Measurements from ENCODE around the gene ZNF384.
"Not testable (repeated sequence)": the region's sequence is repeated elsewhere in the genome, so short reads cannot be mapped to it uniquely, and the experiment has no call there.

The ZNF384 gene

DNA sequence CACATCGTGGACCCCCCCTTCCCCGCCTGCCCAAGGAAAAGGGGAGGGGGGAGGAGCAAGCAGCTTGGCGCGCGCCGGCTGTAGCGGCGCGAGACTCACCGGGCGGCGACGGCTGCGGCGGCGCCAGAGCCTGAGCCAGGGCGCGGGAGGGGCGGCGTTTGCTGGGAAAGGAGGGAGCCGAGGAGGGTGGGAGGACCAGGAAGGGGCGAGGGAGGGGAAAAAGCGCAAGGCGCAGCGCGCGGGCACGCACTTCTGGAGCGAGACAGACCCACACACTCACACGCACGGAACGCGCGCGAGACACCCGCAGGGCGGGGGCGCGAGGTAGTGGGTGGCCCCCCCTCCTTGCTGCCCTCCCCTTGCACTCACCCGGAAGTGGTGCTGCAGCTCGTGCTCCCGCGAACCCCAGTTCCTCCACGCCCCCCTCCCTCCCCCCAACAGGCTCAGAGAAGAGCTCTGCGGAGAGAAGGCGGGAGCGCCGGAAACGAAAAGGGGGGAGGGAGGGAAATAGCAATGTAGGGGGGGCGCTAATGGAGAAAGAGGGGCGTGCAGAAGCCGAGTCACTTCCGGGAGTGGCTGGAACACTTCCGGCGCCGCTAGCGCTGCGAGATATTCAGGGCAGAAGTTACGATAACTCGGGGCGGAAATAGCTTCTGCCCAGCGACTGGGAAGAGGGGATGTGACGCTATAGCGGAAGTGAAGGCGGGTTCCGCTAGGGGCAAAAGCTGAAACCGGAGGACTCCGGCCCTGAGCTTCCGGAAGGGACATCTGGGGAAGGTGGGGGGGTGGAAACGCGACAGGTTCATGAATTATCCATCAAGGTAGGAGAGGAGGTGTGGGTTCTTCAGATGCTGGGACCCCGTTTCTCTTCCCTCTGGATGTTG is at the start of gene ZNF384:
TSS of gene ZNF384 (minus strand) at position 377 of the 884 bp plus-strand sequence. CDS start 9,855 bp downstream, outside the sequence.
- DNase-seq (ENCODE audit: low spot score), result peak; percentile 93

DNA sequence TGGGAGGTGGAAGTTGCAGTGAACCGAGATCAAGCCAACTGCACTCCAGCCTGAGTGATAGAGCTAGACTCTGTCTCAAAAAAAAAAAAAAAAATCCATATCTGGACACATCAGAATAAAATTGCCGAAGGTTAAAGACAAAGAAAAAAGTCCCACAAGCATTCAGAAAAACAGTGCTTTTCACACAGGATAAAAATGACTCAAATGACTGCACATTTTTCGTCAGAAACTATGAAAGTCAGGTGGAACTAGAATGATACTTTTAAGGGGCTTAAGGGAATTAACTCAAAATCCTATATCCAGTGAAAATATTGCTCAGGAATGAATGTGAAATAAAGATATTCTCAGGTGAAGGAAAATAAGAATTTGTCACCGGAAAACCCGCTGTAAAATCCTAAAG is 47.6 kb upstream of the ZNF384 start:
- no peak for DNase-seq (ENCODE audit: low spot score)

DNA sequence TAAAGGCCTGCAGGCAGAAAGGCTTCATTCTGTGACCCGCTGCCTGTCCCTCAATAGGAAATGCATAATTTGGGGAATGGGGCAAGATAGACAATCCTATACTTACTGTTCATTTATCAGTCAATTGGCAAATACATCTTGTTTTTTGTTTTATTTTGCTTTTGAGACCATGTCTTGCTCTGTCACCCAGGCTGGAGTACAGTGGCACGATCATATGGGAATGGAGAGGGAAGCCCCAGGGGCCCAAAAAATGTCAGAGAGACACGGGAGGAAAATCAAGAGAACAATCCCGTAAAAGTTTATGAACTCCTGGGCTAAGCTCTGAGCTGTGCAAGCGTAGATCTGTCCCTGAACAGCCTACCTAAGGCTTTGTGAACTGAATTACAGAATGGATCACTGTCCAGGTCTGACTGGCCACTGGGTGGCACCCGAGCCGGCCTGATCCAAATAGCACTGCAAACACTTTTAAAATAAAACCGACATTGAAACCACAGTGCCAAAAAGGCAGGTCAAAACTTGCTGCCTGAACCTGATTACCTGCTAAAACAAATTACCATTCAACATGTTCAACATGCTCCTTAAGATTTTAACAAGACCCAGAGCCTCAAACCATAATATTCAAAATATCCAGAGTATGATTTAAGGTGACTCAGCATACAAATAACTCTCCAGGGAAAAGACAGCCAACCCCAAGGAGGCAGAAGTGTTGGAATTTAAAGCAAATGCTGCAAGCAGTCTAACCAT is 46.4 kb upstream of the ZNF384 start:
- peak; percentile 73 for DNase-seq (ENCODE audit: low spot score)

DNA sequence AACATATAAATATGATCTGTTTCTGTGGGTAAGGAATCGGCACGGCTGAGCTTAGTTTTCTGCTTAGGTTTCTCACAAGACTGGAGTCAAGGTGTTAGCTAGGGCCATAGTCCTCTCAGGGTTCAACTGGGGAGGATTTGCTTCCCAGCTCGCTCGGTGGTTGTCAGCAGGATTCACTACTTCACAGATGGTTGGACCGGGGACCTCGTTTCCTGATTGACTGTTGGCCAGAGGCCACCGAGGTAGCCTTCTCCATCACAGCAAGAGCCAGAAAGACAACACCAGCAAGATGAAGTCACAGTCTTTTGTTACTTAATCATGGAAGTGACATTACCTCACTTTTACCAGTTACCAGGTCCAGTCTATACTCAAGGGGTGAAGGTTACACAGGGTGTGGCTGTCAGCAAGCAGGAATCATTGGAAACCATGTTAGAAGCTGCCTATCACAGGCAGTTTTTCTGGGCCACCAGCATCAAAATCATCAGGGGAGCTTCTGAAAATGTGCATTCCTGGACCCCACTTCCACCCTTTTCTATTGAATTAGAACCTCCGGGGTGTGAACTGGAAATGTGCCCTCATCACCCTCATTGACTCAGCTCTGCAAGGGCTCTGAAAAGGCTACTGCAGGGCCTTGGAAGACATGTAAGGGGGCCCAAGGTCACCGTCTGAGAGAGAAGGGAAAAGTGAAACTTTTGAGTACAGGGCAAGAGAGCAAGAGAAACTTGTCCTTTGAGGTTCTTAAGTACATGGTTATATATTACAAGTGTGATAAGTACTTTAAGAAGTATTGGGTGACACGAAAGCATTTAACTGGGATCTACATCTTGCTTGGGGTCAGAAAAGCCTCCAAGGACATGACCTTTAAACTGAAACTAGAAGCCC is 45.6 kb upstream of the ZNF384 start:
- no peak for DNase-seq (ENCODE audit: low spot score)

DNA sequence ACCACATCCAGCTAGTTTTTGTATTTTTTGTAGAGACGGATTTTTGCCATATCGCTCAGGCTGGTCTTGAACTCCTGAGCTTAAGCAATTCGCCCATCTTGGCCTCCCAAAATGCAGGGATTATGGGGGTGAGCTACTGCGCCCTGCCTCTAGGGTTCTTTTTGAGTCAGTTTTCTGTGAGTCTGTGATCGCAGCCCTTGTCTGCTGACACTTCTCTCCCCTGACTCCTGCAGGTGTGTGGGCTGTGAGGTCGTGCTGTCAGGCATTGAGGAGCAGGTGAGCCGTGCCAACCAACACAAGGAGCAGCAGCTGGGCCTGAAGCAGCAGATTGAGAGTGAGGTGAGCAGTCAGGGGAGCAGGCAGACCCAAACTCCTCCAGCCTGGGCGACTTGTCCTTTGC is 41.0 kb upstream of the ZNF384 start:
- DNase-seq (ENCODE audit: low spot score), result no peak

DNA sequence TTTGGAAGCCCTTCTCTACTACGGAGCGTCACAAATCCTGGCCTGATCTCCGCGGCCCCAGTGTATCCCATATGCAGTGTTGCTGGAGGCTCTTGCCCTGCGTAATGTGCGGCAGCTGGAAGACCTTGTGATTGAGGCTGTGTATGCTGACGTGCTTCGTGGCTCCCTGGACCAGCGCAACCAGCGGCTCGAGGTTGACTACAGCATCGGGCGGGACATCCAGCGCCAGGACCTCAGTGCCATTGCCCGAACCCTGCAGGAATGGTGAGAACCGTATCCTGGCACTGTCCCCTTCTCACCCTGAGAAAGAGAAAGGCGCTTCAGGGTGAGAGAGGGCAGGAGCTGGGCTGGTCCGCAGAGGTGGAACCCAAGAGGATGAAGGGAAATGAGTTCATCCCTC is 40.0 kb upstream of the ZNF384 start:
- DNase-seq (ENCODE audit: low spot score), result no peak

DNA sequence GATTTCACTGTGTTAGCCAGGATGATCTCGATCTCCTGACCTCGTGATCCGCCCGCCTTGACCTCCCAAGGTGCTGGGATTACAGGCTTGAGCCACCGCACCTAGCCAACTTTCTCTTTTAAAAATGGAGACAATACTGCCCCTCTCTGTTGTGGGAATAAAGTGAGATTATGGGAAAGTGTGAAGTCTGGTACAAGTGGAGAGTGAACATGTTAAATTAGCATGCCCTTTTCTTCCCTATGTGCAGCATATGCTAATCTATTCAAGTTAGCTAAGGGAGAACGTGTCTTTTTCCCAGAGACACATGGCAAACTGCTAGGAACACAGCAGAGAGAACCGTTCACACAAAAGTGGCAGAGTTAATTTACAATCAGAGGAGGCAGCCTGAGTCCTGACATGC is 36.2 kb upstream of the ZNF384 start:
- no peak for DNase-seq (ENCODE audit: low spot score)

DNA sequence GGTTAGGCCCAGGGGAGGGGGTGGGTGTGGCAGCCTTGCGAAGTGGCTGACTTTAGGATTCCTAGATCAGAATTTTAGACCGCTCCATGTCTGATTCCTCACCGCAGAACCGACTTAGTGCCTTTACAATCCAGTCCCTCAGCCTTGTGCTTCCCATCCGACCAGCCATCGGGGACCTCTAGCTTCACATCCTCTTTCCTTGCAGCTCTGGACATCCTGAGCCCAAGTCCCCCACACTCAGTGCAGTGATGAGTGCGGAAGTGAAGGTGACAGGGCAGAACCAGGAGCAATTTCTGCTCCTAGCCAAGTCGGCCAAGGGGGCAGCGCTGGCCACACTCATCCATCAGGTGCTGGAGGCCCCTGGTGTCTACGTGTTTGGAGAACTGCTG is 35.2 kb upstream of the ZNF384 start:
- DNase-seq (ENCODE audit: low spot score), result peak; percentile 49

DNA sequence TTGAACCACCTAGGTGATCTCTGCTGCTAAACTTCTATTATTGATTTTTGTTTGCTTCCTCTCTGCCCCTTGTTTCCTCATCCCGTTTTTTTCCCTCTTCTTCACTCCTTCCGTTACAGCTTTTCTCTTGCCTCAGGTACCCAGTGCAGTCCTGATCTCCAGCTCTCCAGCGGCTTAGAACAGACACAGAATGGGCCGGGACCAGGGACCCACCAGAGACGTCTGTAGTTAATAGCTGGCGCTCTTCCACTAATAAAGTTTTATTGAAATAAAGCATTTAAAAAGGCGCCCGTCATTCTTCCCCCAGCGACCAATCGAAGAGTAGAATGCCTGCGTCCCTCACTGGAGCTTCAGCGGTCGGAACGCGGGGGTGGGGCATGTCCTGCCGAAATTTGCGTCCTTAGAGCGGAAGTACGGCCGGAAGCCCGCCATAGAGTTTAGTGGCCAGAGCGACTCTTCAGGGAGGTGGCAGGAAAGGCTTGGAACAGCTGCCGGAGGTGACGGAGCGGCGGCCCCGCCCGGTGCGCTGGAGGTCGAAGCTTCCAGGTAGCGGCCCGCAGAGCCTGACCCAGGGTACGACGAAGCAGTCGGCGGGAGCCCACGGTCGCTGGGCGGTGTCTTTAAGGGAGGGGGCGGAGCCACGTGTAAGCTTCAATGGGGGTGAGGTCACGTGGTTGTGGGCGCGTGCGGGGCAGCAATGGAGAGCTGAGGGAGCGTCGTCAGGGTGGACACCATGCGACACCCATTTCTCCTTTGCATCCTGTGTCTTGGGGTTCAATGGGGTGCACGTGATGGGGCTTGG is 34.6 kb upstream of the ZNF384 start, which contains the start of gene COPS7A:
TSS of gene COPS7A (plus strand) at position 440 of the 802 bp plus-strand sequence. CDS start 611 bp downstream, outside the sequence.
- DNase-seq (ENCODE audit: low spot score), result peak; percentile 96

DNA sequence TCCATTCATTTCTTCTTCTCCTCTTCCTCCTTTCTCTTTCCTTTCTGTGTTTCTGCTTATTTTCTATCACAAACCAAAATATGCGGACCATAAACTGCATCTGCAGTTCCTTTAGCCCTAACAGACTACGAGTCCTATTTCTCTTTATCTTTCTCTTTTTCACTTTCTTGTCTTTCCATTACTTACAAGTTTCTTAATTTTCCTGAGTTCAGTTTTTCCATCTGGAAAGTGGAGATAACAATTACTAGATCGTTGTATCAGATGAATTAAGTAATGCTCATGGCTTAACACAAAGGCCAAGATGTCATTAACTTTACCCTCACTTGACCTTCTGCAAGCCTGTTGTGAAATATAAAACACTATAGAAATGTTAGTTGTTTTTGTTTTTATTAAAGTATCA is 33.7 kb upstream of the ZNF384 start:
- DNase-seq (ENCODE audit: low spot score), result no peak

DNA sequence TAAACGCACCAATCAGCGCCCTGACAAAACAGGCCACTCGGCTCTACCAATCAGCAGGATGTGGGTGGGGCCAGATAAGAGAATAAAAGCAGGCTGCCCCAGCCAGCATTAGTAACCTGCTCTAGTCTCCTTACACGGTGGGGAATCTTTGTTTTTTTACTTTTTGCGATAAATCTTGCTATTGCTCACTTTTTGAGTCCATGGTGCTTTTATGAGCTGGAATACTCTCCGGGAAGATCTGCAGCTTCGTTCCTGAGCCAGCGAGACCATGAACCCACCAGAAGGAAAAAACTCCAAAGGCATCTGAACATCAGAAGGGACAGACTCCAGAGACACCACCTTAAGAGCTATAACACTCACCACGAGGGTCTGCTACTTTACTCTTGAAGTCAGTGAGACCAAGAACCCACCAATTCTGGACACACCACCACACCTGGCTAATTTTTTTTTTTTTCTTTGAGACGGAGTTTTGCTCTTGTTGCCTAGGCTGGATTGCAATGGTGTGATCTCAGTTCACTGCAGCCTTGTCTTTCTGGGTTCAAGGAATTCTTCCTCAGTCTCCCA is 27.8 kb upstream of the ZNF384 start:
- no peak for DNase-seq (ENCODE audit: low spot score)

DNA sequence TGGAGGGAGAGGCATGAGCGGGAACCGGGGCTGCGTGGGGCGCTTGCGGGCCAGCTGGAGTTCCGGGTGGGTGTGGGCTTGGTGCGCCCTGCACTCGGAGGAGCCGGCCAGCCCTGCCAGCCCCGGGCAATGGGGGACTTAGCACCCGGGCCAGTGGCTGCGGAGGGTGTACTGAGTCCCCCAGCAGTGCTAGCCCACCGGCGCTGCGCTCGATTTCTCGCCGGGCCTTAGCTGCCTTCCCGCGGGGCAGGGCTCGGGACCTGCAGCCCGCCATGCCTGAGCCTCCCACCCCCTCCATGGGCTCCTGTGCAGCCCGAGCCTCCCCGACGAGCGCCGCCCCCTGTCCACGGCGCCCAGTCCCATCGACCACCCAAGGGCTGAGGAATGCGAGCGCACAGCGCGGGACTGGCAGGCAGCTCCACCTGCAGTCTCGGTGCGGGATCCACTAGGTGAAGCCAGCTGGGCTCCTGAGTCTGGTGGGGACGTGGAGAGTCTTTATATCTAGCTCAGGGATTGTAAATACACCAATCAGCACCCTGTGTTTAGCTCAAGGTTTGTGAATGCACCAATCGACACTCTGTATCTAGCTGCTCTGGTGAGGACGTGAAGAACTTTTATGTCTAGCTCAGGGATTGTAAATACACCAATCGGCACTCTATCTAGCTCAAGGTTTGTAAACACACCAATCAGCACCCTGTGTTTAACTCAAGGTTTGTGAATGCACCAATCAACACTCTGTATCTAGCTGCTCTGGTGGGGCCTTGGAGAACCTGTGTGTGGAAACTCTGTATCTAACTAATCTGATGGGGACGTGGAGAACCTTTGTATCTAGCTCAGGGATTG is 27.1 kb upstream of the ZNF384 start:
- DNase-seq (ENCODE audit: low spot score), result not testable (repeated sequence)

DNA sequence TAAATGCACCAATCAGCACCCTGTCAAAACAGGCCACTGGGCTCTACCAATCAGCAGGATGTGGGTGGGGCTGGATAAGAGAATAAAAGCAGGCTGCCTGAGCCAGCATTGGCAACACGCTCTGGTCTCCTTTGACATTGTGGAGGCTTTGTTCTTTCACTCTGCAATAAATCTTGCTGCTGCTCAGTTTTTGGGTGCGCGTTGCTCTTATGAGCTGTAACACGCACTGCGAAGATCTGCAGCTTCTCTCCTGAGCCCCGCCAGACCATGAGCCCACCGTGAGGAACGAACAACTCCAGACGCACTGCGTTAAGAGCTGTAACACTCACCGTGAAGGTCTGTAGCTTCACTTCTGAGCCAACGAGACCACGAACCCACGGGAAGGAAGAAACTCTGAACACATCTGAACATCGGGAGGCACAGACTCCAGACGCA is 19.8 kb upstream of the ZNF384 start:
- DNase-seq (ENCODE audit: low spot score), result no peak

DNA sequence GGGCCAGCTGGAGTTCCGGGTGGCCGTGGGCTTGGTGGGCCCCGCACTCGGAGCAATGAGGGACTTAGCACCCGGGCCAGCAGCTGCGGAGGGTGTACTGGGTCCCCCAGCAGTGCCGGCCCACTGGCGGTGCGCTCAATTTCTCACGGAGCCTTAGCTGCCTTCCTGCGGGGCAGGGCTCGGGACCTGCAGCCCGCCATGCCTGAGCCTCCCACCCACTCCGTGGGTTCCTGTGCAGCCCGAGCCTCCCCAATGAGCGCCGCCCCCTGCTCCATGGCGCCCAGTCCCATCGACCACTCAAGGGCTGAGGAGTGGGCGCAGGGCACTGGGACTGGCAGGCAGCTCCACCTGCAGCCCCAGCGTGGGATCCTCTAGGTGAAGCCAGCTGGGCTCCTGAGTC is 19.2 kb upstream of the ZNF384 start:
- not testable (repeated sequence) for DNase-seq (ENCODE audit: low spot score)

DNA sequence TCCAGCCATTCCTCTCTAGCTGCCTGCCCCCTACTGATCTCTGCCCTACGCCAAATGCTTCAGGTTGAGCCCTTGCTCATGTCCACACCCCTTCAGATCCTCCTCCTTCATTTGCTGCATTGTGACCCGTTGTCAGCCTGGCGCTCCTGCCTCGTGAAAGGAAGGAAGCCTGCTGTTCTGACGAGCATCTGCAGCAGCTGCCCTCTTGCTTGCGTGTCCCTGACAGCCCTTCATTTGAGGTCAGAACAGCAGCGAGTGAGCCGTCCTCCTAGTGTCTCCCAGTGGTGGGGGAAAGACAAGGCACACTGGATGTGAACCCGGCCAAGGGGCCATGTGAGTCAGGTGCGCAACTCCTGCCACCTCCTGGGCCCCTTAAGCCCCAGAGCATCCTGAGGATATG is 14.5 kb upstream of the ZNF384 start:
- DNase-seq (ENCODE audit: low spot score), result no peak

DNA sequence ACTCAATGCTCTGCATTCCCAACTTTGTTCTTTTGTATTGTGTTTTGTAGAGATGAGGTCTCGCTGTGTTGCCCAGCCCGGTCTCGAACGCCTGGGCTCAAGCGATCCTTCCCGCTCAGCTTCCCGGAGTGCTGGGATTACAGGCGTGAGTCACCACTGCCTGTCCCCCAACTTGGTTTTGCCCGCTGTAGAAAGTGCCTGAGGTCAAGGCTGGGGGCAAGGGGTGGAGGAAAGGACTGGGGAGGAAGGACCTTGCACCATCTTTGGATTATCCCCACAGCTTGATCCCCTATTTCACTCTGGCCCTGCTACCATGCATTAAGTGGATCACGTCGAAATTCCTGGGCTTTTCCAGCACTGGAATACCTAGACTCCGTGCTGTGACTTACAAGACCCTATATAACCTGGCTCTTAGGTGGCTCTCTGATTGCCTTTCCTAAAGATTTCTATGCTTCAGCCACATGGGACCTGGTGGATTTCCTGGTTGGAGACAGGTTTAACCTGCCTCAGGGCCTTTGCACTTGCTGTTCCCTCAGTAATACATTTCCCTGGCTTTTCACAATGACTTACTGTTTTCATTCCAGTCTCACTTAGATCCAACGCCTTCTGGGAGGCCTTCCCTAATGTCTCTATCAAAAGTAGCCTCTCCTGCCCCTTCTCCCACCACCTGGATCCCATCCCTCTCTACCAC is 12.0 kb upstream of the ZNF384 start:
- DNase-seq (ENCODE audit: low spot score), result no peak

DNA sequence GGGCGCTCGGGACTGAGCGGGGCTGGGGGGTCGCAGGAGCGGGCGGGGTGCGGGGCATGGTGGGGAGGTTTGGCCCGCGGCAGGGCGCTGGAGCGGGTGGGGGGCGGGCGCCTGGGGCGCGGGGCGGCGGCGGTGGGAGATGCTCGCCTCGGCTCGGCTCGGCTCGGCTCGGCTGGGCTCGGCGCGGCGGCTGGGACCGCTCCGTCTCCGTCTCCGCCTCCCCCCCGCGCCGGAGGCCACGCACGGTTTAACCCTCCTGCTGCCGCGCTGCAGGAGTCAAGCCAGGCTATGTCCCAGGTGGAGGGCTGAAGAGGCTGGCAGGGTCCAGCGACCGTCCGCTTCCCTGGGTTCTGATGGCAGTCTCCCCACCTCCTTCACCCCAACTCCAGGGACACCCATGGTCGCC is 11.5 kb upstream of the ZNF384 start, which contains the start of gene PIANP:
TSS of gene PIANP (minus strand) at position 170 of the 406 bp plus-strand sequence. CDS start 2,754 bp downstream, outside the sequence.
- peak; percentile 89 for DNase-seq (ENCODE audit: low spot score)

DNA sequence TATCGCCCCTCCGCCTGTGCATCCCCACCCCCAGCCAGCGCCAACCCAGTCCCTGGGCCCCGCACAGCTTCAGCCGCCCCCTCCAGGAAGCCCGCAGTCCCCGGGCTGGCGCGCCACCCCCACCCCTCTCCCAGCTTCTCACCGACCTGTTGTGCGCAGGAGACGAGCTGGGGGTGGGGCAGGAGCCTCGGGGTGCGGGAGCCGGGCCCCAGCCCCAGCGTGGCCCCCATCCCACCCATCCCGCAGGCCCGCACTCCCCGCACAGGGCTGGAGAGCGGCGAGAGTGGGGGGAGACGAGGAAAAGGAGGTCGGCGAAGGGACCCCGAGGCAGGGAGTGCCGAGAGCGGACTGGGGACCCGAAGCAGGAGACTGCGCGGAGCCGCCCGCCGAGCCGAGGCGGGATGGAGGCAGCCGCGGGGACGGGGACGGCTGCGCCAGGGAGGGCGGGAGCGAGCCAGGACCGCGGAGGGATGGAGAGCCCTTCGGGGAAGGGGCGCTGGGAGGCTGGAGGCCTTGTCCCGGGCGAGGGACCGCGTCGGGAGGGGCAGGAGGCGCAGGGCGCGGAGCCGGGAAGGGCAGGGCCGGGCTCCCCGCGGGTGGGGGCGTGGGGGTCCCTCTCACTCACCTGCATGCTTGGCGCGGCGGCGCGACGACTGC is 10.9 kb upstream of the ZNF384 start:
- DNase-seq (ENCODE audit: low spot score), result peak; percentile 78

All from D341Med (cell line).